Pancreas (tissue), 10 donors: ENCODE data around the gene RCOR1. TPM values are rescaled to one million over a fixed set of nuclear protein-coding genes. Genes with fewer than 3 reads are reported as not detected.
"Not testable (repeated sequence)": the region's sequence is repeated elsewhere in the genome, so short reads cannot be mapped to it uniquely, and the experiment has no call there.

Experiments used
- ATAC-seq, 4 donors: fragments of 200-7000 bp; cut with Tn5 transposase; one replicate each; pipeline versions ENCODE4 v1.8.0 to v1.9.1; 2020; ENCODE audit warnings: mild to moderate bottlenecking in 4 of 4, moderate library complexity in 4 of 4
- DNase-seq, 6 donors: peaks; one replicate each; pipeline ENCODE4 v3.0.0-alpha.2; 2020
- FAIRE-seq: peaks from 2 replicates; lab custom pipeline; 2012; peaks lifted over from hg19 to GRCh38; lab: Jason Lieb, UNC
- H3K27ac ChIP-seq, 4 donors: fragments of 200-600 bp; sonication (generic); 1 replicate in 3 of 4; 2 replicates in 1 of 4; pipeline versions ENCODE4 v1.5.0 to v1.8.0; 2020
- H3K27me3 ChIP-seq, 4 donors: fragments of 200-600 bp; one replicate each; pipeline ENCODE4 v1.8.0; 2021
- H3K36me3 ChIP-seq, 3 donors: fragments of 200-600 bp; sonication (generic) in 1 of 3; one replicate each; pipeline versions ENCODE4 v1.5.0 to v1.8.0; 2020 to 2021
- H3K4me1 ChIP-seq, 3 donors: fragments of 200-600 bp; one replicate each; pipeline ENCODE4 v1.8.0; 2021
- H3K4me3 ChIP-seq, 4 donors: fragments of 200-600 bp; sonication (generic) in 2 of 4; one replicate each; pipeline versions ENCODE4 v1.5.0 to v1.8.0; 2020 to 2021
- H3K9me3 ChIP-seq, 4 donors: fragments of 200-600 bp; one replicate each; pipeline ENCODE4 v1.8.0; 2021
- CTCF ChIP-seq, 4 donors: fragments of 200-600 bp; sonication (generic) in 3 of 4; IDR thresholded peaks; one replicate each; pipeline versions ENCODE4 v1.5.0 to v1.8.0; 2021; ENCODE audit warnings: antibody characterized with exemption in 4 of 4
- WGBS, 2 donors: extraction: QIAGEN DNeasy Blood & Tissue Kit; methylation state at CpG; one replicate each; pipeline ENCODE4 v1.1.7; 2013; 5-methylcytosine and 5-hydroxymethylcytosine counted together
- intact Hi-C, 3 donors: fragments of 100-400 bp; cut with DNase I; formaldehyde crosslinking; loops; one replicate each; pipeline versions ENCODE4 v1.11.1 to v1.14.2; 2022
- polyA plus RNA-seq, 2 donors: library from polyadenylated mRNA; stranded (reverse); fragments of 200-250 nt; gene quantifications; one replicate each; pipeline ENCODE4 v1.2.3, GENCODE V29; 2013
- total RNA-seq, 6 donors: library from RNA; stranded (reverse); fragmentation: NEBNext Ultra II Directional in 4 of 6; extraction: Animal tissue kit (Norgen Biotek cat#: 25700) in 4 of 6; gene quantifications; one replicate each; pipeline versions ENCODE4 v1.2.1 to v1.2.4, GENCODE V29; 2021 to 2023
- donor health status: healthy with polysubstance abuse.
- donor health status: DM: no; HTN: no; CAD: no; lungs with moderate emphysema.
- donor health status: DM: no; HTN: no; CAD: no.
- donor health status: control.
- donor health status: control.
- donor health status: Bipolar disorder and iron deficiency.
- donor health status: DM: yes; HTN: yes; CAD: no.
- donor health status: DM: no; HTN: no; CAD: no.
- donor health status: DM: no; HTN: no; CAD: no.
- donor health status: DM: yes; HTN: yes; CAD: no.

Gene RCOR1
- total and polyA plus RNA-seq, 8 donors, result 2.8 to 13.5 (median 6.8) TPM

- DNase-seq (no peak), ATAC-seq (no peak), FAIRE-seq (no peak)
- no peaks in the 10 kb centered on the region for H3K36me3 ChIP-seq
- intact Hi-C loops, result loop anchor here in 1 of 3 donors (10.0 kb wide), 1 partner anchor 165 kb away; the partner anchor contains the start of gene AMN
- no peaks in the 10 kb centered on the region for H3K27me3 ChIP-seq
- H3K4me1 ChIP-seq, result no peaks in the 10 kb centered on the region
- 62 to 73% methylated on average over 10 of the region's 10 CpGs for WGBS, 2 donors
- H3K9me3 ChIP-seq, result no peaks in the 10 kb centered on the region
- TF ChIP-seq CTCF (IDR thresholded peaks at IDR 0.05), result no peak
- no peak overlapping the region for H3K27ac ChIP-seq
- no peak overlapping the region for H3K4me3 ChIP-seq
These were observed 167.2 kb downstream of the RCOR1 start for GRCh38 chr14:102759456-102760187.

- H3K27ac ChIP-seq, result no peak overlapping the region
- 43 to 49% methylated on average over 21 of the region's 21 CpGs for WGBS, 2 donors
- no peak for TF ChIP-seq CTCF (IDR thresholded peaks at IDR 0.05)
- H3K9me3 ChIP-seq, result no peaks in the 10 kb centered on the region
- no peaks in the 10 kb centered on the region for H3K4me1 ChIP-seq
- peak in 1 of 4 donors; percentile 36 for ATAC-seq
- peak in 1 of 6 donors; percentile 36 for DNase-seq
- H3K4me3 ChIP-seq, result no peak overlapping the region
- H3K36me3 ChIP-seq, result no peaks in the 10 kb centered on the region
- H3K27me3 ChIP-seq, result no peaks in the 10 kb centered on the region
- intact Hi-C loops, result loop anchor here in 1 of 3 donors (10.0 kb wide), 1 partner anchor 164 kb away; the partner anchor contains the start of gene AMN
- no peak for FAIRE-seq
These were observed 168.2 kb downstream of the RCOR1 start for GRCh38 chr14:102760496-102761193.

- no peaks in the 10 kb centered on the region for H3K36me3 ChIP-seq
- TF ChIP-seq CTCF (IDR thresholded peaks at IDR 0.05), result no peak
- H3K27me3 ChIP-seq, result no peaks in the 10 kb centered on the region
- DNase-seq, result no peak
- no peak overlapping the region for H3K4me3 ChIP-seq
- no peaks in the 10 kb centered on the region for H3K4me1 ChIP-seq
- FAIRE-seq, result no peak
- no peak for ATAC-seq
- intact Hi-C loops, result loop anchor here in 1 of 3 donors (10.0 kb wide), 1 partner anchor 164 kb away; the partner anchor contains the start of gene AMN
- WGBS, 2 donors, result 56 to 59% methylated on average over 15 of the region's 15 CpGs
- no peaks in the 10 kb centered on the region for H3K9me3 ChIP-seq
- no peak overlapping the region for H3K27ac ChIP-seq
These were observed 168.8 kb downstream of the RCOR1 start for GRCh38 chr14:102761206-102761605.

GRCh38 chr14:102764220-102764671, 171.8 kb downstream of the RCOR1 start:
- Histone ChIP-seq H3K9me3 (no peaks in the 10 kb centered on the region), H3K27me3 (no peaks in the 10 kb centered on the region), H3K27ac (no peak overlapping the region), H3K4me1 (no peaks in the 10 kb centered on the region), H3K4me3 (no peak overlapping the region), H3K36me3 (no peaks in the 10 kb centered on the region)
- DNase-seq, result no peak
- intact Hi-C loops, result loop anchor here in 1 of 3 donors (10.0 kb wide), 1 partner anchor 161 kb away; the partner anchor contains the start of gene AMN
- no peak for TF ChIP-seq CTCF (IDR thresholded peaks at IDR 0.05)
- WGBS, 2 donors, result 75 to 77% methylated on average over 11 of the region's 11 CpGs
- ATAC-seq, result no peak
- FAIRE-seq, result no peak

- FAIRE-seq, H3K27me3 ChIP-seq, ATAC-seq, H3K27ac ChIP-seq, H3K9me3 ChIP-seq, H3K36me3 ChIP-seq, DNase-seq, H3K4me3 ChIP-seq, H3K4me1 ChIP-seq: not testable (repeated sequence)
- 88 to 90% methylated on average over 8 of the region's 8 CpGs for WGBS, 2 donors
- intact Hi-C loops, result loop anchor here in 1 of 3 donors (10.0 kb wide), 1 partner anchor 159 kb away; the partner anchor contains the start of gene AMN
These were observed 173.3 kb downstream of the RCOR1 start for GRCh38 chr14:102765770-102766169.
